ENCODE results near the gene PNMA1.

PNMA1 gene

GRCh38 chr14:73740618-73741326, 26.6 kb upstream of the PNMA1 start:
- peak; percentile 76 for DNase-seq (ENCODE audit: low read depth)
- H3K4me3 ChIP-seq (ENCODE audit: low read depth, low read length): peak overlapping the region; percentile 24
- TF ChIP-seq CTCF (IDR thresholded peaks at IDR 0.05; ENCODE audit: control insufficient read depth, extremely low read depth, insufficient read depth): no peak

- no peak for DNase-seq (ENCODE audit: low read depth)
- TF ChIP-seq CTCF (IDR thresholded peaks at IDR 0.05; ENCODE audit: control insufficient read depth, extremely low read depth, insufficient read depth): no peak
- no peak overlapping the region for H3K4me3 ChIP-seq (ENCODE audit: low read depth, low read length)
Measured at GRCh38 chr14:73739899-73740617, 25.9 kb upstream of the PNMA1 start.

GRCh38 chr14:73739174-73739898, 25.2 kb upstream of the PNMA1 start:
- H3K4me3 ChIP-seq (ENCODE audit: low read depth, low read length): no peak overlapping the region
- no peak for TF ChIP-seq CTCF (IDR thresholded peaks at IDR 0.05; ENCODE audit: control insufficient read depth, extremely low read depth, insufficient read depth)
- no peak for DNase-seq (ENCODE audit: low read depth)

- no peak for TF ChIP-seq CTCF (IDR thresholded peaks at IDR 0.05; ENCODE audit: control insufficient read depth, extremely low read depth, insufficient read depth)
- H3K4me3 ChIP-seq (ENCODE audit: low read depth, low read length): no peak overlapping the region
- DNase-seq (ENCODE audit: low read depth): no peak
Measured at GRCh38 chr14:73738518-73739173, 24.5 kb upstream of the PNMA1 start.

GRCh38 chr14:73736842-73737241, 22.7 kb upstream of the PNMA1 start:
- H3K4me3 ChIP-seq (ENCODE audit: low read depth, low read length): no peak overlapping the region
- no peak for DNase-seq (ENCODE audit: low read depth)

More at GRCh38 chr14:73736842-73737241, 22.7 kb upstream of the PNMA1 start:
- no peak for TF ChIP-seq CTCF (IDR thresholded peaks at IDR 0.05; ENCODE audit: control insufficient read depth, extremely low read depth, insufficient read depth)
